NCI-H1694 treated with DMSO at 0.1 percent for 48 hours (cell line): Measurements from ENCODE around the gene USP34.
"Not testable (repeated sequence)": the region's sequence is repeated elsewhere in the genome, so short reads cannot be mapped to it uniquely, and the experiment has no call there.

Source experiments
- DNase-seq: peaks from one replicate; lab custom pipeline; 2025; lab: John Stamatoyannopoulos, UW

Gene USP34, protein sequence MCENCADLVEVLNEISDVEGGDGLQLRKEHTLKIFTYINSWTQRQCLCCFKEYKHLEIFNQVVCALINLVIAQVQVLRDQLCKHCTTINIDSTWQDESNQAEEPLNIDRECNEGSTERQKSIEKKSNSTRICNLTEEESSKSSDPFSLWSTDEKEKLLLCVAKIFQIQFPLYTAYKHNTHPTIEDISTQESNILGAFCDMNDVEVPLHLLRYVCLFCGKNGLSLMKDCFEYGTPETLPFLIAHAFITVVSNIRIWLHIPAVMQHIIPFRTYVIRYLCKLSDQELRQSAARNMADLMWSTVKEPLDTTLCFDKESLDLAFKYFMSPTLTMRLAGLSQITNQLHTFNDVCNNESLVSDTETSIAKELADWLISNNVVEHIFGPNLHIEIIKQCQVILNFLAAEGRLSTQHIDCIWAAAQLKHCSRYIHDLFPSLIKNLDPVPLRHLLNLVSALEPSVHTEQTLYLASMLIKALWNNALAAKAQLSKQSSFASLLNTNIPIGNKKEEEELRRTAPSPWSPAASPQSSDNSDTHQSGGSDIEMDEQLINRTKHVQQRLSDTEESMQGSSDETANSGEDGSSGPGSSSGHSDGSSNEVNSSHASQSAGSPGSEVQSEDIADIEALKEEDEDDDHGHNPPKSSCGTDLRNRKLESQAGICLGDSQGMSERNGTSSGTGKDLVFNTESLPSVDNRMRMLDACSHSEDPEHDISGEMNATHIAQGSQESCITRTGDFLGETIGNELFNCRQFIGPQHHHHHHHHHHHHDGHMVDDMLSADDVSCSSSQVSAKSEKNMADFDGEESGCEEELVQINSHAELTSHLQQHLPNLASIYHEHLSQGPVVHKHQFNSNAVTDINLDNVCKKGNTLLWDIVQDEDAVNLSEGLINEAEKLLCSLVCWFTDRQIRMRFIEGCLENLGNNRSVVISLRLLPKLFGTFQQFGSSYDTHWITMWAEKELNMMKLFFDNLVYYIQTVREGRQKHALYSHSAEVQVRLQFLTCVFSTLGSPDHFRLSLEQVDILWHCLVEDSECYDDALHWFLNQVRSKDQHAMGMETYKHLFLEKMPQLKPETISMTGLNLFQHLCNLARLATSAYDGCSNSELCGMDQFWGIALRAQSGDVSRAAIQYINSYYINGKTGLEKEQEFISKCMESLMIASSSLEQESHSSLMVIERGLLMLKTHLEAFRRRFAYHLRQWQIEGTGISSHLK (N-terminal part only)

GRCh38 chr2:61470965-61471904 lies at the start of gene USP34:
Gene USP34 (minus strand): TSS chr2:61471087. CDS start chr2:61470692, 395 bp downstream.
- peak; percentile 78 for DNase-seq

DNA sequence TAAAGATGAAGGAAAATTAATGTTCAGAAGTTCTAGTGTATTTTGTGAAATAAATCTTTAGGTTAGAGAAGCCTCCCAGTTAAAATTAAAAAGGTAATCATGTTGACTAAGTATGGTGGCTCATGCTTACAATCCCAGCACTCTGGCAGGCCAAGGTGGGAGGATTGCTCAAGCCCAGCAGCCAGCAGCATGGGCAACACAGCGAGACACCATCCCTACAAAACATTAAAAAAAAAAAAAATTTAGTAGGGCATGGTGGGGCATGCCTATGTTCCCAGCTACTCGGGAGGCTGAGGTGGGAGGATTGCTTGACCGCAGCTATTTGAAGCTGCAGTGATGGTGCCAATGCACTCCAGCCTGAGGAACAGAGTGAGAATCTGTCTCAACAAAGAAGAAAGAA lies 49.4 kb upstream of the USP34 start:
- no peak for DNase-seq

GRCh38 chr2:61512768-61513398 lies 42.0 kb upstream of the USP34 start:
- no peak for DNase-seq

DNA sequence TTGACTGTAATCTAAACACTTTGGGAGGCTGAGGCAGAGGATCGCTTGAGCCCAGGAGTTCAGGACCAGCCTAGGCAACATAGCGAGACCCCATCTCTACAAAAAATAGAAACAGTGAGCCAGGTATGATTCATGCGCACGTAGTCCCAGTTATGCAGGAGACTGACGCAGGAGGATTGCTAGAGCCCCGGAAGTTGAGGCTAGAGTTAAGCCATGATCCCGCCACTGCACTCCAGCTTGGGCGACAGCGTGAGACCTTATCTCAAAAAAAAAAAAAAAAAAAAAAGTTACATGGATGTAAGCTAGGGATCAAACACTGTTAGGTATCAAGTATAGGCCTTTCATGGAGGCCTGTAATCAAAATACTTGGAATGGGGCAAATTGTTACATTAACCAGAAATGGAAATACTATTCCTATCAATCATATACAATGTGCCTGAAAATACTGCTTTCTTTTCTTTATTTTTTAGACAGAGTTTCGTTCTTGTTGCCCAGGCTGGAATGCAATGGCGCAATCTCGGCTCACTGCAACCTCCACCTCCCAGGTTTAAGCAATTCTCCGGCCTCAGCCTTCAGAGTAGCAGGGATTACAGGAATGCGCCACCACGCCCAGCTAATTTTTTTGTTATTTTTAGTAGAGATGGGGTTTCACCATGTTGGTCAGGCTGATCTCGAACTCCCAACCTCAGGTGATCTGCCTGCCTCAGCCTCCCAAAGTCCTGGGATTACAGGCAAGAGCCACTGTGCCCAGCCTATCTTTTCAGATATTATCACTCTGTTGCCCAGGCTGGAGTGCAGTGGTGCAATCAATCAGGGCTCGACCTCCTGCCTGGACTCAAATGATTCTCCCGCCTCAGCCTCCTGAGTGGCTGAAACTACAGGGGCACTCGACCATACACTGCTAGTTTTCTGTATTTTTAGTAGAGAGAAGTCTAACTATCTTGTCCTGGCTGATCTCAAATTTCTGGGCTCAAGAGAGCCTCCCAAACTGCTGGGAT lies 40.1 kb upstream of the USP34 start:
- DNase-seq, result no peak

GRCh38 chr2:61504949-61505348 lies 34.1 kb upstream of the USP34 start:
- DNase-seq, result no peak

DNA sequence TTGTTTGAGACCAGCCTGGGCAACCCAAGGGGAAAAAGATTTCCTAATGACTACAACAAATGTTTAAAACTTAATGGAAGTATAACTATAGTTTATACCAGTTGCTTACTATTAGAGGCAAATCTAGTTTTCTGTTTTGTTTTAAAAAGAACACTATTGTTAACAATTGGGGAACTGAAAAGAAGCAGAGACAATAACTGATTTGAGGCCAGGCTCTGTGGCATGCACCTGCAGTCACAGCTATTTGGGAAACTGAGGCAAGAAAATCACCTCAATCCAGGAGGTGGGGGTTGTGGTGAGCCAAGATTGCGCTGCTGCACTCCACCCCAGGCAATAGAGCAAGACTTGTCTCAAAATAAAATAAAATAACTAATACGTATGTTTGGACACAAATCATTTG lies 28.2 kb upstream of the USP34 start:
- no peak for DNase-seq

DNA sequence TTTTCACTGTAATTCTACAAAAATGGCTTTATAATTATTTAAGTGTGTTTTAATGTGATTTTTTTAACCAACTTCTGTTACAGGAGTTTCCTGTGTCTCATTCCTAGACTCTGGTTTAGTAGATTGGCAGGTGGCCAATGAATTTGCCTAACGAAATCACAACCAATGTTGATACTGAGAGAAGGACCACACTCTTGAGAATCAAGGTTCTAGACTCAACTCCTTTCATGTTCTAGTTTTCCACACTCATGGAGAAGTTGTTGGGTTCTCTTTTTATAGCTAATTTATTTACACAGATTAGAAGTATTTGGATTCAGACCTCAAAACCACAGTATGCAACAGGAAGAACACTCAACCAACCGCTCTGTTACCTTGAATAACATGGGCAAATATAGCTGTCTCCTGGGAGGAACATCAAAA lies 22.6 kb upstream of the USP34 start:
- no peak for DNase-seq

GRCh38 chr2:61492476-61492875 lies 21.6 kb upstream of the USP34 start:
- DNase-seq, result no peak

DNA sequence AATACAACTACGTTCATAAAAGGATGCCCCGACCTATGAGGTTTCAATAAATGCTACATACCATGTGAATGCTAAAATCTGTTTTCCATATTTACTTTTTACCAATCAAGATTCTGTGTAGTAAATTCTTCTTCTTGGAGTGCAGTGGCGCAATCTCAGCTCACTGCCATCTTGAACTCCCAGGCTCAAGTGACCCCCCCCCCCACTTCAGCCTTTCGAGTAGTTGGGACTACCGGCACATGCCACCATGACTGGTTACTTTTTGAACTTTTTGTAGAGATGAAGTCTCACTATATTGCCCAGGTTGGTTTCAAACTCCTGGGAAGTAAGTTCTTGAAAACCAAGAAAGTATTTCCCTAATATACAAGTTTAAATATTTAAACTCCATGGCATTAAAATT lies 14.4 kb upstream of the USP34 start:
- no peak for DNase-seq

DNA sequence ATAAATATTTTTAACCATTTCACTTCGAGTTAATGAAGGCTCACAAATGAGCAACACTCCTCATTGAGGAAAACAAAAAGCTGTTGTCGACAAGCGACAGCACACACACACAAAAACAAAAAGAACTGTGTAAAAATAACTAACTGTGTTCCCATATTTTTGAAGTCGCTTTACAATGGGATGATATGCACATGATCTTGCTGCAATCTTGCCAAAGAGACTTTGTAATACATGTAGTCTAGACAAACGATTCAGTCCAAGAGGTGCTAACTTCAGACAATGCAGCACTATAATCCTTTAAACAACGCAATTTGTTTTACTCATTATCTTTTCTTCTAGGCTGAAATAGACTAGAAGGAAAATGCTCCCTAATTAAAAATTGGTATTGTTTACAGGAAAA lies 7.2 kb upstream of the USP34 start:
- DNase-seq, result no peak

GRCh38 chr2:61476929-61477589 lies 6.2 kb upstream of the USP34 start:
- not testable (repeated sequence) for DNase-seq

GRCh38 chr2:61471905-61472805 lies 1.3 kb upstream of the USP34 start:
- peak; percentile 21 for DNase-seq

GRCh38 chr2:61470122-61470951 lies 550 bp downstream of the USP34 start:
- DNase-seq, result peak; percentile 54

DNA sequence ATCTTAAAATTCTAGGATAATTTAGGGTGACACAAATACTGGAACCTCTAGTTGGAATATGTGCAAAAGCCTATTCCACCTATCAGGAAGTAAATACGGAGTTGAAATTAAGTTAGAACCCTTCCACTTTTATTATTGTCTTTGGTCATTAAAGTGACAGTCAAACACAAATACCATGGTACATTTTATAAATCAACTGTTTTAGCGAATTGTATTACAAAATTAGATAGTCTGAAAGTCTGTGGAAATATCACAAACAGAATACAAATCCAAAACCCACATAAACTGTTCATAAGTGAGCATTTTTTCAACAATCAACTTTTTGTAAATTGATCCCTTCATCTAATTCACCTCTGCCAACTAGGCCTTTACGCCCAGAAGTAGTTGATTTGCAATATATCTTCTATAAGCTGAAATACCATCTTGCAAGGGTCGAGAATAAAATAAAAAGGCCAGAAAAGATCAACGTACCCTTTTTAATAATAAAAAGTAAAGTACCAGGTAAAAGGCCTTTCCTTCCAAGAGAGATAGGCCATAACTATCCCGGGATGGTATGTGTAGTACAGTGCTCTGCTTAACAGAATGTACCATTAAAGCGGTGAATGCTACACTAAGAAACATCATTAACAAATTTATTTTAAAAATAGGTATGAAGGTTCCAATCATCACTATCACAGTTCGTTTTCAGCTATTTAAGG lies 1.3 kb downstream of the USP34 start:
- DNase-seq, result peak; percentile 28

DNA sequence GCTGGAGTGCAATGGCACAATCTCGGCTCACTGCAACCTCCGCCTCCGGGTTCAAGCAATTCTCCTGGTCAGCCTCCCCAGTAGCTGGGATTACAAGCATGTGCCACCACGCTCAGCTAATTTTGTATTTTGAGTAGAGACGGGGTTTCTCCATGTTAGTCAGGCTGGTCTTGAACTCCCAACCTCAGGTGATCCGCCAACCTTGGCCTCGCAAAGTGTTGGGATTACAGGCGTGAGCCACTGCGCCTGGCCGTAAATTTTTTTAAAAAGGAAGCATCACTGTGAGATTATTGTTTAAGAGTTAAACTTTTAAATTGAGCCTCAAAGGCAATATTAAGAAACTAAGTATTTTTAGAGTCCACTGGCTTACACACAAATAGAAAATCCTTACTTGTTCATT lies 2.7 kb downstream of the USP34 start:
- not testable (repeated sequence) for DNase-seq

- DNase-seq, result no peak
These were observed 5.8 kb downstream of the USP34 start for GRCh38 chr2:61465045-61465444.
